NCI-H1092 treated with DMSO at 0.1 percent for 48 hours (cell line): ENCODE results near the gene RELL2.

Source experiments
- DNase-seq: peaks from one replicate; lab custom pipeline; 2025; lab: John Stamatoyannopoulos, UW

Gene RELL2

DNA sequence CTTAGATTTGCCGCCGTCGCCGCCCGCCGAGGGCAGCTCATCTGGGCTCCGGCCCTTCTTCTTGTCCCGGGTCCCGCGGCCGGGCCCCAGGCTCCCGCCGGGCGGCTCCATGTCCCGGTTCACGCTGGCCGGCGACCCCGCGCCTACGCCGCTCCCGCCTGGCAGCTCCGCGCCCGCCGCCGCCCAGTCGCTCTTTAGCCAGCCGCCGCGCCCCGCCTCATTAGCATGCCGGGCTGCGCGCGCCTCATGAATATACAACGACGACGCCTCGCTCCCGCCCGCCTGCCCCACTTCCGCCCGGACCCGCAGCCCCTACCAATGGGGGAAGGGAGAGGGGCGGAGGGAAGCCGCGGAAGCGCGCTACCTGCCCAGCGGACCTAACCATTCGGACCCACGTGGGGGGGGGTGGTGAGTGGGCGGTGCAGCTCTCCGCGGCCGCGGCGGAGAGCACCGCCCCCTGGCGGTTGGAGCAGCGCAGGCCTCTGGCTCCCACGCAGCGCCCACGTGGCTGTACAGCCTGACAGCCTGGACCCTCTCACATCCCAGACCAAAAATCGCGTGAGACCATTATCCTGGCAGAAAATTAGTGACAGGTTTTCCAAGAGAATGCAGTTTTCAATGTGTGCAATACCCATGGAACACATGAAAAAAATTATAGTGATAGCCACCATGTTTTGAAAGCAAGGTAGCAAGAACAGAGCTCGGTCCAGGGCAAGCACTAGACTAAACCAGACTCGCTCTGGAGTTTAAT lies 17.8 kb upstream of the RELL2 start, which contains the start of gene DIAPH1:
DIAPH1 (minus strand) TSS at position 197 of the 751 bp plus-strand sequence; CDS start at position 111, 86 bp downstream.
- peak; percentile 93 for DNase-seq

DNA sequence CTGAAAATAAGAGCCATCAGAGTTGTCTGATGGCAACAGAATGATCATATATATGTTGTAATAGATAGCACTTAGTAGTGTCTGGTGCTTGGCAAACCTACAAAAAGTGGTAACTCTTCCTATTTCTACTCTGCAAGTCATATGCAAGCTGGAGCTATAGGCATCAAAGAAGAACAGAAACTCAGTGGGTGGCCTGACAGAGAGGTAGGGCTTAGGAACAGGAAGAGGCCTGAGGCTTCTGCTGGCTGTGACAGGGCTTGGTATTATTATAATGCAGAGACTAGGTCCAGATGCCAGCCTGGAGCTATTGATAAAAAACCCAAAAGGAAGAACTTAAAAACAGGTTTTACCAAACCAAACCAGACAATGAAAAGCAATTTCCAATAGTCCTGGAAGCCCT lies 13.6 kb upstream of the RELL2 start:
- DNase-seq = no peak

DNA sequence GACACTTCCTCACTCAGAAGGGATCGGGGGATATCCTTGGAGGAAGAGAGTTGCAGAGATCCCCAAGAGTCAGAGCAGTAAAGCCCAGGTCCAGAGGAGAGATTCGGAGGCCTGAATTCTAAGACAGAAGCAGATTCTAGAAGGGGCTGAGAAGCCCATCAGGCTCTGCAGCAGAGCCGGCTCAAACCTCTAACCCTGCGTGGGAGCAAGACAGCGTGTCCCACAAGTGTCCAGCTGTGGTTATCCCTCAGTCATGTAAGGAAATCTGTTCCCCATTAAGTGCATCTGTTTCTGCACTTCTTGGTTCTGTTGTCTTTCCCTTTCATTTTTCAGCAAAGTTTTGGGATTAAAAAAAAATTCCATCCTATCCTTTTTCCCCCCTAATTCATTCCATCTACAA lies 13.2 kb upstream of the RELL2 start:
- DNase-seq = no peak

DNA sequence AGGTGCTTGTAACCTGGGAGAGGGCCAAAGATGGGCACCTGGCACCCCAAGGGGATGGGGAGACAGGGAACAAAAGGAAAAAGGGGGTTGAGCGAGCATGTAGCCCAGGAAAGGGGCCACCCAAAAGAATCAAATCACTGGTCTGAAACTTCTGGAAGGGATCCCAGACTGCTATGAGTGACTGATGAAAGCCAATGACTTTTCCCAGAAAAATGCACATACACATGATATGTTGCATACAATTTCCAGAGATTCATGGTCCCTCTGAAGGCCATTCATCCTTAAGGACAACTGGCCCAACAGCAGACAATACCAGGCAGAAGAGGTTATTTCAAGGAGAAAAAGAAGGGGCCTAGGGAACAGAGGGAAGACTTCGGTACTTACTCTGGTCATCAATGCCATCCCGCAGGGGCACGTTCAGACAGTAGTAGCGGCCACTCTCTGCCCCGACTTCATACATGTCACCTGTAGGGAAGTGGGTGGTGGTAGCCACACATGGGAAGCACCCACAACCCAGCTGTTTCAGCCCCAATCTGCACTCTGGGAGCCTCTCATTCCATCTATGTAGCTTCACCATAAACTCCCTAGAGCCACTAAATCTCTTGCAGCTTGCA lies 8.5 kb upstream of the RELL2 start:
- no peak for DNase-seq

DNA sequence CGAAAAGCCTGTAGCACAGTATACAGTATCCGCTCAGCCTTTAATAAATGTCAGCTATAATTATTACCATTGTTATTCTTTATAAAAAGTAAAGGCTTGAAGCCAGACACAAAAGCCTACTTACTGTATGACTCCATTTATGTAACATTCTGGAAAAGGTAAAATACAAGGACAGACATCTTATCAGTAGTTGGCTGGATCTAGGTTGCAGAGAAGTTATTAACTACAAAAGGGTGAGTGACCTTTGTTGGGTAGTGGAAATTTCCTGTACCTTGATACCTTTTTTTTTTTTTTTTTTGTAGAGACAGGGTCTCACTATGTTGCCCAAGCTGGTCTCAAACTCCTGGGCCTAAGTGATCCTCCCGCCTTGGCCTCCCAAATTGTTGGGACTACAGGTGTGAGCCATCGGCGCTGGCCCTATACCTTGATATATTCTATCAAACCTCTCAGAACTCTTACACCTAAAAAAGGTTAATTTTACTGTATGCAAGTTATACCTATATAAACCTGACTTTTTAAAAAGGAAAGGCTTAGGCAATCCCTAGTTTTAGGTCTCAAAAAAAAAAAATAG lies 6.1 kb upstream of the RELL2 start:
- no peak for DNase-seq

DNA sequence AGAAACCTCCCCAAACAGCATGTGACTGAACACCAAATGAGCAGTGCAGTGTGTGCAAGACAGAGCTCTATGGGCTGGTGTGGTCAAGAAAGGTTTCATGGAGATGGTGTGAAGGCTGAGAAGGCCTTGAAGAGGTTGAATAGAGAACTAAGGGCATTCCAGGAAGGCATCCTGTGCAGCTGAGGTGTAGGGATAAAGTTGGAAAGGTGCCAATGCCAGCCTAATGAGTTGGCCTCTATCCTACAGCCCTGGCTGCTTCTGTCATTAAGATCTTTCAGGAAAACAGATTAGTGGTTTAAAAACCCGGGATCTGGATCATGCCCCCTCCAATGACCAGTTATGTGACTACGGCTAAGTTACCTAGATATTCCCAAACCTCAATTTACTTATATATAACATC lies 4.1 kb upstream of the RELL2 start:
- no peak for DNase-seq

GRCh38 chr5:141633871-141634561 lies 2.8 kb upstream of the RELL2 start:
- DNase-seq = no peak

- no peak for DNase-seq
Observed at GRCh38 chr5:141634720-141635119, 2.1 kb upstream of the RELL2 start.

GRCh38 chr5:141635646-141636045 lies 1.2 kb upstream of the RELL2 start:
- DNase-seq = no peak

DNA sequence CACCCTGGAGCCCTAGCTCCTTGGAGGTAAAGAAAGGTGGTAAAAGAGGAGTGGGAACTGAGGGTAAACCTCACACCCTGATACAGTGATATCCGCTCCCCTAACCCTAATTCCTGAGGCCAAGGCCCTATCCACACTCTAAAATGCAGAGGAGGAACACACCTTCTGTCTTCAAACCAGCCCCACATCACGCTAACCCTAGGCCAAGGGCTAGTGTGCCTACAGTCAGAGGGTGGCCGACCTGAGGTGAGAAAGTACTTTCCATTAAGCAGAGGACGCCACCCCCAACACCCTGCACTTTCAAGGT lies 738 bp upstream of the RELL2 start:
- no peak for DNase-seq

- DNase-seq = no peak
Observed at GRCh38 chr5:141637123-141637766, 448 bp downstream of the RELL2 start.

GRCh38 chr5:141637767-141638419 lies 1.1 kb downstream of the RELL2 start:
- DNase-seq = peak; percentile 10

GRCh38 chr5:141638771-141639170 lies 2.0 kb downstream of the RELL2 start:
- DNase-seq = no peak

DNA sequence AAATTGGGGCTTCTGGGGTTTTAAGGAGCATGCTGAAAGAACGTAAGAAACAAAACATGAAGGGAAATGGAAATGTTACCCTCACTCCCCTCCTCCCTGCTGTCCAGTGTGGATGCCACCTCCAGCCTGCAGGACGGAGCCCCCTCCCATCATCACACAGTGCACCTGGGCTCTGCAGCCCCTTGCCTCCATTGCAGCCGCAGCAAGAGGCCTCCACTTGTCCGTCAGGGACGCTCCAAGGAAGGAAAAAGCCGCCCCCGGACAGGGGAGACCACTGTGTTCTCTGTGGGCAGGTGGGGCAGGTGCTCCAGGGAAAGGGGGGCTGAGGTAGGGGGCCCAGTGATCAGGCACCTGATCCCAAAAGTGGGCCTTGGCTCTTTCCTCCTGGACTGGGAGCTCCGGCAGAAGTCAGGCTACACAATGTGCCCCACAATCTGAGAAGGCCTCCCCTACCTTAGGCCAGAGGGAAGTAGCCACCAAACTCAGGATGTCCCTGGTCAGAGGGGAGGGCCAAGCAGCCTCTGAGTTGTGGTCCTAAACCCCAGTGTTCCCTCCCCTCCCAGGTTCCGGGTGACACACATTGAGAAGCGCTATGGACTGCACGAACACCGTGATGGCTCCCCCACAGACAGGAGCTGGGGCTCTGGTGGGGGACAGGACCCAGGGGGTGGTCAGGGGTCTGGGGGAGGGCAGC lies 2.7 kb downstream of the RELL2 start:
- DNase-seq = no peak

- no peak for DNase-seq
Observed at GRCh38 chr5:141640051-141640415, 3.2 kb downstream of the RELL2 start.

DNA sequence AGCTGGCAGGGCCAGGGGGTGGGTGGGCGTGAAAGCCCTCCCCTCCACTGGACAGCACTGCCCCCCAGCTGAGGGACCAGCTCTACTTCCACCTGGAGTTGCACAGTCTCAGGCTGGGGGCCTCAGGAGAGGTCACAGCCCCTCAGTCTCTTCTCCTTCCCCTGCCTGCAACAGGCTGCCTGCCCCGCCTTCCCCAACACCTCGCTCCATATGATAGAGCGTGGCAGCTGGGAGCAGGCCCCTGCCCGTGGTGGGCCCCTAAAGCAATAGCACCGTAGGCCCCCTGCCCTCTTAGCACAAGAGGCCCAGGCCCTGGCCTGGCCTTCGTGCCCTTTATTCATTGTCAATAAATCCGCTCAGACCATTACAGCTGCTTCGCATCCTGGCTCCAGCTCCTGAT lies 3.9 kb downstream of the RELL2 start:
- DNase-seq = no peak

GRCh38 chr5:141641634-141642267 lies 5.0 kb downstream of the RELL2 start:
- no peak for DNase-seq

- no peak for DNase-seq
Observed at GRCh38 chr5:141646026-141646425, 9.2 kb downstream of the RELL2 start.

DNA sequence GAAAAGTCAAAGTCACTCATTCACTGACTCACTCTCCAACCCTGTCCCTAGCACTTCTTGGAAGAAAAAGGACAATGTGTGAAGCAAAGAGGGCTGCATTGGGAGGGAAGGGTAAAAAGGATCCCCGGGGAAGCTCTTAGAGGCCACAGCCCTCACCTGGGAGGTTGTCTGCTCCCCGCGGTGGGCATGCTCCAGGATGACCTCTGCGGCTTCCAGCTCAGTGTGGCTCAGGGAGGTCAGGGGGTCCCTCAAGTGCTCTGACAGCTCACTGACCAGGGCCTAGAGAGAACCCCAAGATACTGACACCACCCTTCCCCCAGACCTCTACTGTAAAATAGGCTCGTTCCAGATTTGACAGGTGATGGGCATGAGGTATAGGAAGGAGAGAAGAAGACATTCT lies 10.4 kb downstream of the RELL2 start:
- no peak for DNase-seq

DNA sequence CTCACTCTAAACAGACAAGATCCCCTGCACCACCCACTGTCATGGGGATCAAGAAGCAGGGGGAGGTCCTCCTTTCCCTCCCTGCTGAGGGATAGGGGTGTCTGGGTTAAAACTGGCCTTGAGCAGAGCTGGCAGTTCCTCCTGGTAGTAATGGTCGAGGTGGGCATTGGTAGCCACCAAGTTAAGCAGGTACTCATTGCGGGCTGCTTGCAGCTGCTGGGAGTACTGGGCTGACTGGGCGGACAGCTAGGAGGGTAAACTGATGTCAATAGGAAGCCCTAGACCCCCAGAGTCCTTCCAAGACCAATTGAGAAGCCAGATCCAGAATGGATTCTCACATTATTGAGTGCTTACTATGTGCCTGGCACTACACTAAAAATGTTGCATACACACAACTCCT lies 11.1 kb downstream of the RELL2 start:
- no peak for DNase-seq
